C4-2B (cell line): ENCODE measurements around the gene C15orf39.
"Not testable (repeated sequence)": the region's sequence is repeated elsewhere in the genome, so short reads cannot be mapped to it uniquely, and the experiment has no call there.

ENCODE experiments used
- H3K27ac ChIP-seq: fragments of 450-650 bp; 2 replicates; pipeline ENCODE4 v1.5.1; 2017

C15orf39 gene

GRCh38 chr15:75258620-75259343, 57.1 kb downstream of the C15orf39 start:
- H3K27ac ChIP-seq = not testable (repeated sequence)

GRCh38 chr15:75259873-75260272, 58.2 kb downstream of the C15orf39 start:
- H3K27ac ChIP-seq = not testable (repeated sequence)
